ACHN (cell line): ENCODE data around the gene OR2K2.
A peak's percentile ranks its signal among the peaks of the same experiment; 100 is the strongest.
"Not testable (repeated sequence)": the region's sequence is repeated elsewhere in the genome, so short reads cannot be mapped to it uniquely, and the experiment has no call there.

Experiments used
- DNase-seq: peaks from one replicate; pipeline ENCODE4 v3.0.0-alpha.2; 2015
- in situ Hi-C: cut with HindIII; loops from 2 replicates; pipeline ENCODE4 v1.10.0; 2017; ENCODE audit warnings: low sequenced_read_pairs, low pct_ligation_motif_present, low pct_unique_long_range_greater_than_20kb

The OR2K2 gene, protein sequence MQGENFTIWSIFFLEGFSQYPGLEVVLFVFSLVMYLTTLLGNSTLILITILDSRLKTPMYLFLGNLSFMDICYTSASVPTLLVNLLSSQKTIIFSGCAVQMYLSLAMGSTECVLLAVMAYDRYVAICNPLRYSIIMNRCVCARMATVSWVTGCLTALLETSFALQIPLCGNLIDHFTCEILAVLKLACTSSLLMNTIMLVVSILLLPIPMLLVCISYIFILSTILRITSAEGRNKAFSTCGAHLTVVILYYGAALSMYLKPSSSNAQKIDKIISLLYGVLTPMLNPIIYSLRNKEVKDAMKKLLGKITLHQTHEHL

DNA sequence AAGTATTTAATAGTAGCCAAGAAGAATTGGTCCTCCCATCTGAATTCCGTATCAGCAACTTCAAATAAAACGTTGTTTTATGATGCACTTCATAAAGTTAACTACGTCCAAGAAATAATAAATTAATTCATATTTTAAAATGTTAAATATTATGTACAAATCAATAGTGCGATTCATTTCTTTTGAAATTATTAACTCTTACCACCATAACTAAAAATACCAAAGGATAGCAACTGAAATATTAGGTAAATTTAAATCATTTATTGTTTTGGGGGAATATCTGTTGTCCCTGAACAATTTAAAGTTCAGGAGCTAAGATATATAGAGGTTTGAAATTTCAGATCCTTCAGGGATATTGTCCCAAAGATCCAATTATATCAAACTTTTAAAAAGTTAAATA, at the start of gene OR2K2:
TSS of gene OR2K2 (minus strand) at position 101 of the 400 bp plus-strand sequence. CDS start 1,791 bp downstream, outside the sequence.
- in situ Hi-C loops: no loop called here
- DNase-seq: no peak

DNA sequence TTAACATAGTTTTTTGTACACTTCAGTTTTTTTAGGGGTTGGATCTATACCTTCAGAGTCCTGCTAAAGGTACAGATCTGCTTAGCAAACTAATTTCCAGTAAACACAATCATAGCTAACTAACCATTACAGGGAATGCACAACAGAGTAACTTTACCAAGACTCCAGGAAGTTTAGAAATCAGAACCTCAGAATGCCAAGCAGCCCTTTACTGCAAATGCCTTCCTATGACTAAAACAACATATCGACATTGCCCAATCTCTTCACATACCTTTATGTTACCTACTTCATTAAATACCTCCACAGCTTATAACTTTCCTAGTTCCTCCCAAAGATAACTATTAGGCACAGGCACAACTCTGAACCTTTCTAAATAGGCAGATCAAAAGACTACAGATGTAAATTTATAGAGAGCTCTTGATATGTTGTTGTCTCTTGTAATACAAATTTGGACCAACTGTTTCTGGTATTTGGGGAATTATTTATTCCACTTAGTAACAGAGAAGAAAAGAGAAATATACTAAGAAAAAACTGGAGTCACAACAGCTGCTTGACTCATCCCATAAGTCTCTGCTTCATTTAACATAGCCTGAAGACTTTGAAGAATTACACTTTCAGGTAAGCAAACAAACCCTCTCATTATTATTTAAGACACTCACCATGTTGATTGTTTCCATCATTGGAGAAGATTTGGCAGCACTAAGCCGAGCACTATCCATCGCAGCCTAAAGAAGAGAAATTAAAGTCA, 46.0 kb upstream of the OR2K2 start:
- no peak for DNase-seq
- in situ Hi-C loops: no loop called here

DNA sequence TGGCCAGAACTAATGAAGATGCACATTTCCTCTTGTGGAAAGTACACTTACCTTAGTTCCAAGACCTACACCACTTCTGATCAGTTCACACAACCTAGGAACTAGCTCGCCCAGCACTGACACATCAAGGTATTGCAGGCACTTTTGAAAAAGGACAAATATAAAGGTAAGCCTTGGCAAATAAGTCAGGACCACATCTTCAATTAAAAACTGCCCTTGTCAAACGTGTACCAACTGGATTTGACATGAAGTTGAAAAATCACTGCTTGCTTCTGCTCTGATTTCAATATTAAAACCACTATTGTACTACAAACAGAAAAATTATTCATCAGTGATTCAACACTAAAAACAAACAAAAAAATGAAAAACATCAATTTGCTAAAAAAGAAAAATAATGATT, 45.0 kb upstream of the OR2K2 start:
- no peak for DNase-seq
- in situ Hi-C loops: no loop called here

DNA sequence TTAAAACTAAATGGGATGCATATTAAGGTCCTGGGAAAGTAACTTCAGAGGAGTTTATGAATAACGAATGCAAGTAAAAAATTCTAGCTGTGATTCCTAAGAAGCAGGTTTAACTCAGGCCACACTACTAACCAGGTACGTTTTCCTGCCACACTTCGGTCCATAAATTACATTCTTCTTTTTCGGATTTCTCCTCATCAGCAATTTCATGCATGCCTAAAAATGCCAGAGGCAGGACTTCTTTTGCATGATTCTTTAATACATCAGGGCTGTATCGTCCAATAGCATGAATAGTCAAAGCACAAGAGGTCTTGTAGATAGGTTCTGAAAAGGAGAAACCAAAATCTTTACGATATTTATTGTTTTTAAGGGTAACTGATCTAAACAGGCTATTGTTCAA, 42.3 kb upstream of the OR2K2 start:
- in situ Hi-C loops: no loop called here
- no peak for DNase-seq

DNA sequence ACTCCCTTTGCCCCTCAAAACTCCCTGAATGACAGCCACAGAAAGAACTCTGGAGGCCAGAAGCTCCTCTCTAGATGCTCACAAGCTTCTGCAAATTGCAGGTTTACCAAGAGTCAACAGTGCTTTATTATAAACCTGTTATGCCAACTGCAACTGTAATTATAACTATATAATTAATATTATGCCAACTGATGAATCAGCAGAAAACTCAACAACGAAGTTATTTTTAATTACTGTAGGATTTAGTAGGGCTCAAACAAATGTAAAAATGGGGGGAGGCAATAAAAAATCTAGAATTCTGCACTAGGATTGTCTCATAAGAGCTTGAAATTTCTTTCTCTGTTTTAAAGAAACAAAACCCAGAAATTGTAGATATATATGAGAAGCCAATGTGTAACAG, 37.0 kb upstream of the OR2K2 start:
- in situ Hi-C loops: no loop called here

DNA sequence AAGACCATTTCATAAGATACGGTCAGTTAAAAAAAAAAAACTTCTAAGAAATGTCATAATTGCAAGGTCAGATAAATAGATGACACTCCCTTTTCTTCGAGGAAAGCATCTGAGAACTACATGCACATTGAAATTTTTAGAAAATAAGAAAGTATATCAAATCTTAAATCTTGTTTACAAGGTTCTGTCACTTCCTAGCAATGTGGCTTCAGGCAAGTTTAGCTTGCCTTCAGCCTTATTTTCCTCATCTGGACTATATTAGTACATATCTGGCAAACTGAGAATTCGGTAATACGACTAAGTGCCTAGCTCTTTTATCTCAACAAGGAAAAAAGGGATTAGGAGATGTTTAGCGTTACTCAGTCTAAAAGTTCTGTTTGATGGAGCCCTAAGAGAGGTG, 32.5 kb upstream of the OR2K2 start:
- in situ Hi-C loops: no loop called here
- no peak for DNase-seq

More for the DNA sequence above, 37.0 kb upstream of the OR2K2 start:
- no peak for DNase-seq

DNA sequence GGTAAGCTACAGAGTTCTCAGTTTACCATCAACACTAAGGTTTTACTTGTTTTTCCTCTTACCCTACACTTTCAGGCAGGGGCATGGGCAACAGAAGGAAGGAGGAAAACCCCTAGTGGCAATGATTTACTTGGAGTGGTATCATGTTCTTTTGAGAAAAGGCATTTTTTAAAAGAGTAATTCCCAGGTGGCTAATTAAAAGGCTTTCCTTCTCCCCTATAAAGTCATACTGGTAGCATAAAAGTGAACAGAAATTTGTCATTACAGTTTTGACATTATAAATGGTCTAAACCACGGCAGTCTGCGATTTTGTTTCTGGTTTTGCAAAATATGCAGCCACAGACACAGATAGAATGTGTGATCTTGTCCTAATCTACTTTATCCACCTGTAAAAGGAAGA, 30.9 kb upstream of the OR2K2 start:
- DNase-seq: no peak
- in situ Hi-C loops: no loop called here

DNA sequence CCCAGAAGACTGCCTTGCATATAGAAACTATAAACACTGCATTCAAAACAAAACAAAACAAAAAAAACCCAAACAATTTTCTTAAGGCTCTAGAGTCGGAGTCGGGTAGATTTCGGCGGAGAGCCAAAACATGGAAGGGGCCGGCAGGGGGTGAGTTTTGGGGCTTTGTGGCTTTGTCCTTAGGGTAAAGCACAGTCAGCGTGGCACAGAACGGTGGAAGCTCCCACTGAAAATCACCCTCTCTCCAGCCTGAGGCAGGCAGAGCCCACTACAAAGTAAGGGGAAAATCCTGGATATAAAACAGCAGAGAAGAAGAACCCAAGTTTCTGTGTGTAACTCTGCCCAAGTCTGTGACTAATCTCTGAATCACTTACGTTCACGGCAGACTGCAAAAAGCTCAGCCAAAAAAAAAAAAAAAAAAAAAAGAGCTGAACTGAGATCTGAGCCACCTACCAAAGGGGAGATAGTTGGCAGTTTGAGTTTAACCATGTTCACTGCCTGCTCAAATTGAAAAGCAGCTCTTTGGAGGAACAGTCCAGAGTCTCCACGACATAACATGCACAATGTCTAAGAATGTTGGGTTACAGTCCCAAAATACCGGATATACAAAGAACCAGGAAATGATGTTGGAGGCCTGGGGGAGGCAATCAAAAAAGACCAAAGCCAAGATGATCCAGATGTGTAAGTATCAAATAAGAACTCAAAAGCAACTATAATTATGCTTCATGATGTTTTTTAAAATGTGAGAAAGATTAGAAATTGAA, 26.6 kb upstream of the OR2K2 start:
- DNase-seq: peak; percentile 79
- in situ Hi-C loops: no loop called here

DNA sequence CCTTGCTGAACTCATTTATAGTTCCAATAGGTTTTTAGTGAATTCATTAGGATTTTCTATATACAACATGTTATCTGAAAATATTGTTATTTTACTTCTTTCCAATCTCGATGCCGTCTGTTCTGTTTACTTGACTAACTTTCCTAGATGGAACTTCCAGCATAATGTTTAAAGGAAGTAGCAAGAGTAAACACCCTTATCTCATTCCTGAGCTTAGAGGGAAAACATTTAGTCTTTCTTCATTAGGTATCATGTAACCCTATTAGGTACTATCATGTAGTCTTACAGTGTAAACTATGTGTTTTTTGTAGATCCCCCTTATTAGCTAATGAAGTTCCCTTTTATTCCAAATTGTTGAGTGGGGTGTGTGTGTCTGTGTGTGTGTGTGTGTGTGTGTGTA, 22.5 kb upstream of the OR2K2 start:
- in situ Hi-C loops: no loop called here

DNA sequence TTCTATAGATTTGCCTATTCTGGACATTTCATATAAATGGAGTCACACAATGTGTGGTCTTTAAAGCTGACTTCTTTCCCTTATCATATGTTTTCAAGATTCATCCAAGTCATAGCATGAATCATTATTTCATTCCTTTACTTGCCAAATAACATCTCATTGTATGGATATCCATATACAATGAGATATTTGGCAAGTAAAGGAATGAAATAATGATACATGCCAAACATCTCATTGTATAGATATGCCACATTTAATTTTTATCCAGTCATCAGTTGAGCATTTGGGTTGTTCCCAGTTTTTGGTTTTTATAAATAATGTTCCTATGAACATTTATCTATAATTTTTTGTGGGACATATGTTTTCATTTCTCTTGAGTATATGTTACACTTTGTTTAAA, 20.5 kb upstream of the OR2K2 start:
- in situ Hi-C loops: no loop called here
- no peak for DNase-seq

More for the DNA sequence above, 22.5 kb upstream of the OR2K2 start:
- DNase-seq: no peak

DNA sequence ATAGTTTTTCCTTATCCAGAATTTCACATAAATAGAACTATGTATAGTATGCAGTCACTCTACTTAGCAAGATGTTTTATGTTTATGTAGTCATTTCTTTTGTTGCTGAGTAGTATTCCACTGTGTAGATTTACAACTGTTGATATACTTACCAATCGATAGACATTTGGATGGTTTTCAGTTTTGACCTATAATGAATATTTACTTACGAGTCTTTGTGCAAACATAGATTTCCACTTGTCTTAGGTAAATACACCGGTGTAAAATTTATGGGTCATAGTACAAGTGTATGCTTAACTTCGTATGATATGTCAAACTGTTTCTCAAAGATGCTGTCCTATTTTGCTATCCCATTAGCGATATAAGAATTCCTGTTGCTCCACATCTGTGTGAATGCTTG, 19.7 kb upstream of the OR2K2 start:
- DNase-seq: no peak
- in situ Hi-C loops: no loop called here

DNA sequence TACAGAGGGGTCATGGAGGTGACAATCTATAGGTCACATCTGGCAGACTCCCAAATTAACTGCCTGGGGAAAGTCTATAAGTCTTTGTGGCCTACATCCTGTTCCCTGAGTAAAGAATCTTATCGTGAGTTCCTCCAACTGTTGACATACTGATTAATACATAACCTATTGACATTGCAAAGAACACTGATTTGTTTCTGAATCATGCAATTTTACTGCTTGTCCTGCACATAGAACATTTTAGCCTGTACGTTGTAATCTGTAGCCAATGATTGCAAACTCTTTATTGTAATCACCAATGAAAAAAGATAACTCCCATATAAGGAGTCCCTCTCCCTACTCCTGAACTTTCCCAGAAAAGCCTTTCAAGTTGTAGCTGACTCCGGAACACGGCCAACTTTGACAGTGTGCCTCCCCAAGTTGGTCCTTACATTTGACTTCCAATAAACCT, 18.8 kb upstream of the OR2K2 start:
- in situ Hi-C loops: no loop called here
- peak; percentile 61 for DNase-seq

DNA sequence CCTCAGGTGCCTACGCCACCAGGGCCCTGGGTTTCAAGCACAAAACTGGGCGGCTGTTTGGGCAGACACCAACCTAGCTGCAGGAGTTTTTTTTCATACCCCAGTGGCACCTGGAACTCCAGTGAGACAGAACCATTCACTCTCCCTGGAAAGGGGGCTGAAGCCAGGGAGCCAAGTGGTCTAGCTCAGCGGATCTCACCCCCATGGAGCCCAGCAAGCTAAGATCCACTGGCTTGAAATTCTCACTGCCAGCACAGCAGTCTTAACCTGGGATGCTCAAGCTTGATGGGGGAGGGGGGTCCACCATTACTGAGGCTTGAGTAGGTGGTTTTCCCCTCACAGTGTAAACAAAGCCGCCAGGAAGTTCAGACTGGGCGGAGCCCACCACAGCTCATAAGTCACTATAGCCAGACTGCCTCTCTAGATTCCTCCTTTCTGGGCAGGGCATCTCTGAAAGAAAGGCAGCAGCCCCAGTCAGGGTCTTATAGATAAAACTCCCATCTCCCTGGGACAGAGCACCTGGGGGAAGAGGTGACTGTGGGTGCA, 4.4 kb upstream of the OR2K2 start:
- in situ Hi-C loops, DNase-seq: not testable (repeated sequence)

DNA sequence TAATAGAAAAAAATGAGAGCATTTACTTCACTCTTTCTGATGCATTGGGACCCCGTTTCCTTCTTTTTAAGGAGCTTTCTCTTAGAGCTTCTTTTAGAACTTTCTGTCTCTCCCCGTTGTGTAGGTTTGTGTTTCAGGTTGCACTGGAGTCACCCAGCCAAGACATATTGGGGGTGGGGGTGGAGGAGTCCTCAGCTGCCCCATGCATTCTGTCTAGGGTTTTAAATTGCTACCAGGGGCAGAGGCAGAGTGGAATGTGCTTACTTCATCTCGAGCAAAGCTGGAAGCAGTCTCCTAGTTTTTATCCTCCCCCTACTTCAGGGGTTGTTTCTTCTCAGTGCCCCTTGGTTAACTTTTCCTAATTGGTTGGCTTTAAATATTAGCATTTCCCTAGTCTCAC, 9.4 kb downstream of the OR2K2 start:
- DNase-seq: no peak
- in situ Hi-C loops: loop anchor here (25.0 kb wide), 1 partner anchor 683 kb away; no protein-coding TSS in a partner anchor

DNA sequence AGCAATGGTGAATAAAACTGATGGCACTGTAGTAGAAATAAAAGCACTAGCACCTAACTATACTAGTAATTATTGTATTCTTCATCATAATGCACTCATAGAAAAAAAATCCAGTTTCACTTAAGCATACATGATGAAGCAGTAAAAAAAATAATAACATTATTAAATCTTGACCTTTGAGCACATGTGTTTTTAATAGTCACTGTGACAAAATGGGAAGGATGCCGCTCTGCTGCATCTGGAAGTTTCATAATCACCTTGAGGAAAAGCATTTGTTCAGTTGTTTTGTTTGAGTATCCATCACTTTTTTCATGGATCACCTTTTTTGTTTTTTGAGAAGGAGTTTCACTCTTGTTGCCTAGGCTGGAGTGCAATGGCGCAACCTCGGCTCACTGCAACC, 13.2 kb downstream of the OR2K2 start:
- in situ Hi-C loops: loop anchor here (25.0 kb wide), 1 partner anchor 679 kb away; no protein-coding TSS in a partner anchor
- no peak for DNase-seq

DNA sequence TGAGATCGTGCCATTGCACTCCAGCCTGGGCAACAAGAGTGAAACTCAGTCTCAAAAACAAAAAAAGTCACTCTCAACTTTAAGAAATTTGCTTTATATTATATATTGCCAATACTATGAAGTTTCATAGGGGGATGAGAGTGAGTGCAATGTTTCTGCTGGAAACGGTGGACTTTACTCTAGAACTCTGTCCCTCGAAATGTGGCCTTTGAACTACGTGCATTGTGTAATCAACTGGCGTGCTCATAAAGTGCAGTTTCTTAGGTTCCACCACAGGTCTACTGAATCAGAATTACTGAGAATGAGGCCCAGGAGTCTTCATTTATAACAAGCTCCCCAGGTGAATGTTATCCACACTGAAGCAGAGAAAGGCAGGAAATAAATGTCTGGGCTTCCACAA, 24.1 kb downstream of the OR2K2 start:
- DNase-seq: no peak
- in situ Hi-C loops: loop anchor here (25.0 kb wide), 1 partner anchor 669 kb away; no protein-coding TSS in a partner anchor

DNA sequence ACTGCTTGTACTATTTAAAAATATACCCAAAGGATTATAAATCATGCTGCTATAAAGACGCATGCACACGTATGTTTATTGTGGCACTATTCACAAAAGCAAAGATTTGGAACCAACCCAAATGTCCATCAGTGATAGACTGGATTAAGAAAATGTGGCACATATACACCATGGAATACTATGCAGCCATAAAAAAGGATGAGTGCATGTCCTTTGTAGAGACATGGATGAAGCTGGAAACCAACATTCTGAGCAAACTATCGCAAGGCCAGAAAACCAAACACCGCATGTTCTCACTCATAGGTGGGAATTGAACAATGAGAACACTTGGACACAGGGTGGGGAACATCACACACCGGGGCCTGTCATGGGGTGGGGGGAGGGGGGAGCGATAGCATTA, 26.0 kb downstream of the OR2K2 start:
- not testable (repeated sequence) for DNase-seq
- in situ Hi-C loops: loop anchor here (25.0 kb wide), 1 partner anchor 667 kb away; no protein-coding TSS in a partner anchor

DNA sequence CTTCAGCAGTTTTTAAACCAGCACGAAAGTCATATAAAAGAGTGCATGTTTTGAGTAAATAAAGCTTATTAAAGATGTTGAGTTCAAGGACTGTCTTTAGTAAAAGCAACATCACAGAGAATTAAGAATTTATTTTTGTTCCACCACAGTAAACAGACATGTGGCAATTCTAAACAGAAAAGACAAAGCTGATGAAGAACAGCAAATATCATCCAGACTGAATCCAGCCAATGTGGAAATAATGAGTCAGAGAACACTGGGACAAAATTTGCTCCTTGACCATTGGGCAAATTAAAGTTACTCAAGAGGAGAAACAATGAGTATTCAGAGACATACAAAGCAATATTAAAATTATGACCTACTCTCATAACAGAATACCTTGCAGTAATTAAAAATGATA, 28.8 kb downstream of the OR2K2 start:
- no peak for DNase-seq

More for the DNA sequence above, 28.8 kb downstream of the OR2K2 start:
- in situ Hi-C loops: loop anchor here (25.0 kb wide), 1 partner anchor 664 kb away; no protein-coding TSS in a partner anchor
